NCI-H1105 treated with DMSO at 0.1 percent for 48 hours (cell line): ENCODE measurements around the gene DHX35.
"Not testable (repeated sequence)": the region's sequence is repeated elsewhere in the genome, so short reads cannot be mapped to it uniquely, and the experiment has no call there.

Source experiments
- DNase-seq: peaks from one replicate; lab custom pipeline; 2025; lab: John Stamatoyannopoulos, UW

The DHX35 gene

GRCh38 chr20:38979842-38980241, 17.7 kb downstream of the DHX35 start:
- no peak for DNase-seq

DNA sequence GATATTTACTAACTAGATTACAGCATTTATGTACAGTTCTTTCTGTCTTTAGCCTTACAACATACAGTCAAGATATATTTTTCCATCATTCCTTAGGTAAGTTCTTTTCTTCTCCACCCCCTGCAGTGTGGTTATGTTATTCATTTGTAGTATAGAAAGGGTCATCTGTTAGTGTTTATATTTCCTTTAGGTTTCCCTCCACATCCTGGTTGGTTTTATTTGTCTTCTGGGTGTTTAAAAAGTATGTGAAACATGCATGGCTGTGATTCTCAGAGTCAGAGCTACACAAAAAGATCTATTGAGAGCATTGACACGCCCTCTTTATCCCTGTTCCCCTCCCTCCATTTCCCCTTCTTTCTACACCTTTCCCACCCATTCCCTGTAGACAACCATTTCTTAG, 20.1 kb downstream of the DHX35 start:
- DNase-seq: no peak

DNA sequence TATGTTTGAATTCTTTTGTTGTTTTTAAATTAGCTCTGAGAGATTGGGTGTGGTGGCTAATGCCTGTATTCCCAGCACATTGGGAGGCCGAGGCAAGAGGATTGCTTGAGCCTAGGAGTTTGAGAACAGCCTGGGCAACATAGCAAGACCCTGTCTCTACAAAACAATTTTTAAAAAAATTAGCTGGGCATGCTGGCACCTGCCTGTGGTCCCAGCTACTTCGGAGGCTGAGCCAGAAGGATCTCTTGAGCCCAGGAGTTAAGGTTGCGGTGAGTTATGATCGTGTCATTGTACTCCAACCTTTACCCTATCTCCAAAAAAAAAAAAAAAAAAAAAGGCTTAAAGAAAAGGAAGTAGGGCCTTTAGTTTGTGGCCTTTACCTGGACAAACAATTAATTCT, 22.9 kb downstream of the DHX35 start:
- no peak for DNase-seq

DNA sequence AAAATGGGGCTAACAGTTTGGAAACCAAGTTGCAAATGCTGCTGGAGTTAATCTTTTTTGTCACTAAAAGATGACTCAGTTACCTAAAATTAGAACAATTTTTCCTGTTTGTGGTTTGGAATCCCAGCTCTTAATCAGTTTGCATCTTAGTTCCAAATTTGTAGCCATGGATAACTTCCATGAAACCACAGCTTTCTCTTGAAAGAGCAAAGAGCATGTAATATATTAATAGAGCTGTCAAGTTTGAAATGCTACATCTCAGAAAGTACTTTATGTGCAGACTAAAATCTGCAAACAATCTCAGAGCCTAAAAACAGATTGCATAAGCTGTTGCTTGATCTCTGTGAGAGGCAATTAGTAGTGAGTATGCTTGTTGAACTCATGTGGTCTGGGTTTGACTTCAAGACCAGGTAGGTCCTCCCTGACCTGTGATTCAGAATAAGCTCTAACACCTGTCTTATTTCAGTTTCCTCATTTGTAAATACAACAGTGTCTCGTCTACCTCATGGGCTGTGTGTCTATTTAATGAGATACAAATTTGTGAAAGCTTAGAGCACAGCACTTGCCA, 23.5 kb downstream of the DHX35 start:
- DNase-seq: no peak

DNA sequence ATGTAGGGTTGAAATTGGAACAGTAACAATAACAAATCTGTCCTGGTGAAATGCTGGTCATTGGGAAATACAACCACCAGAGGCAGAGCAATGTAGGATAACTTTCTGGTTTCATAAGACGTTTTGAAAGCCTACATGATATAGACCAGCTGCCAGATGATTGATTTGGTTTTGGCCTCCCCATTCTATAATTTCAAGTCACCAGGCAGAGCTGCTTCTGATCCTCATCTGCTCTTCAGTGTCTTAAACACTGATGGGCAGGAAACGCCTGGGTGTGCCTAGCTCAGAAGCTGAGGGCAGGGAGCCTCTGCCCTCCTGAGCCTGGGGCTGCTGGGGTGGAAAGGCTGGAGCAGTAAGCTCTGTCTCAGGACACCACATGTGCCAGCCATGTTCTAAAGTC, 24.5 kb downstream of the DHX35 start:
- DNase-seq: no peak

- DNase-seq: no peak
Measured at GRCh38 chr20:38987777-38988176, 25.6 kb downstream of the DHX35 start.

DNA sequence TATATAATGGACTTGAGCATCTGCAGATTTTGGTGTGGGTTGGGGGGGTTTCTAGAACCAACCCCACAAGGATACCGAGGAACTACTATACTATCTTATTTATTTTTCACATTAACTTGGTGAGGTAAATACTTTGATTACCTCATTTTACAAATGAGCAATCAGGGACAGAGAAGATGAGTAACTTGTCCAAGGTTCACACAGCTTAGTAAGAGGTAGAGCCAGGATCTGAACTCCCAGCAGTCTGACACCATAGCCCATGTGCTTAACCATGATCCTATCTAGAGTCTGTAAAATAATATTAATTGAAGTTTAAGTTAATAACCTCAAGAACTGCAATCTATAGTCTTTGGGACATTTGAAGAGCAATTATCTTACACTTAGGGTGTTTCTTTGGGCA, 28.6 kb downstream of the DHX35 start:
- DNase-seq: no peak

DNA sequence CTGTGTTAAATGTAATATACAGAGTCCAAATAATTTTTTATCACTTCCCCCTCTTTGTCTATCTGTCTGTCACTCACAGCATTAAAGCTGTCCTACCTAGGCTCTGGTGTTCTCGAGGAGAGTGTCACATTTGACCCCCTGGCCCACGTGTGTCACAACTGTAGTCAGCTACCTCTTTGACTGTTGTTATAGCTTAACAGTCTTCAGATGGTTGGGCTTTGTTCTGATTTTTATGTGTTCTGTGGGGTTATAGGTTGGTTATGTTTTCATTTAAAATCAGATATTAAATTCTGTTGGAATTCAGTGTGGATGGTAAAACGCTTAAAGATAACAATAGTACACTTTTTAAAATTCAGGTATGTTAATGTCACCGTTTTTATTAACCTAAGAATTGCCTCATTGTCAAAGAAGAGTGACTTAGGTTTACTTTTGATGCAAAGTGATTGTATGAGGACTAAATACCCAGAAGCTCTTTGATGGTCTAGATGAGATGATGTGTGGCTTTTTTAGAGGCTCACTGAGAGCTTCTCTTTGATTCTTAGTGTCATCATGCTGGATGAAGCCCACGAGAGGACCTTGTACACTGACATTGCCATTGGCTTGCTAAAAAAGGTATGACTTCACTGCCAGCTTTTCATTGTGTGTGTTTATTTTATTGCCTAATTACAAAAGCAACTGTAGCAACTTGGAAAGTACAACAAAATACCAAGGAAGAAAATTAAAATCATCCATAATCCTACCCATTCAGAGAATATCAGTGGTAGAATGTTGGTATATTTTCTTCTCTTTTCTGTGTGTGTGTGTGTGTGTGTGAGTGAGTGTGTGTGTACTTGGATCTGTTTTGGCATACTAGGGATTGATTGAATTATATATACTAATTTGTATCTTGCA, 29.9 kb downstream of the DHX35 start:
- no peak for DNase-seq

GRCh38 chr20:38995536-38996044, 33.4 kb downstream of the DHX35 start:
- DNase-seq: no peak

- not testable (repeated sequence) for DNase-seq
Measured at GRCh38 chr20:38996866-38997265, 34.7 kb downstream of the DHX35 start.

GRCh38 chr20:38997622-38998021, 35.5 kb downstream of the DHX35 start:
- no peak for DNase-seq

- DNase-seq: no peak
Measured at GRCh38 chr20:38999217-38999616, 37.1 kb downstream of the DHX35 start.

GRCh38 chr20:38999965-39000910, 38.1 kb downstream of the DHX35 start:
- no peak for DNase-seq

DNA sequence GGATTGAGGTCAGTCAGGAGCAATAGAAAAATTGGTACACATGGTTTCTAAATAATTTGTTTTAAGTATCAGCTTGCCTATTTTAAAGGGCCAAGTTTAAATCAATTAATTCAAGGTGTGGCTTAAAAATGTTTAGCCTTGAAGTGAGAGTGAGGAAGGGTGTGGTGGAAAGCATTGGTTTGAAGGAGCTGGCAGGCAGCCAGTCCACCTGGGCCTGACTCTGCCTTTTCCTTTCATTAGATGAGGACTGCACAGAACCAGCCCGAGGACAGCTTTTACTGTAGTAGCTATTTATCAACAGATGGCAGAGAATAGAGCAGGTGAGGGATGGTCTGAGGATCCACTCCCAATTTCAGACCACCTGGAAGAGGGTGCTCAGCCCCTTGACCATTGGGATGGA, 42.4 kb downstream of the DHX35 start:
- DNase-seq: peak; percentile 81

- DNase-seq: no peak
Measured at GRCh38 chr20:39009348-39009747, 47.2 kb downstream of the DHX35 start.

GRCh38 chr20:39010496-39010895, 48.4 kb downstream of the DHX35 start:
- peak; percentile 73 for DNase-seq

DNA sequence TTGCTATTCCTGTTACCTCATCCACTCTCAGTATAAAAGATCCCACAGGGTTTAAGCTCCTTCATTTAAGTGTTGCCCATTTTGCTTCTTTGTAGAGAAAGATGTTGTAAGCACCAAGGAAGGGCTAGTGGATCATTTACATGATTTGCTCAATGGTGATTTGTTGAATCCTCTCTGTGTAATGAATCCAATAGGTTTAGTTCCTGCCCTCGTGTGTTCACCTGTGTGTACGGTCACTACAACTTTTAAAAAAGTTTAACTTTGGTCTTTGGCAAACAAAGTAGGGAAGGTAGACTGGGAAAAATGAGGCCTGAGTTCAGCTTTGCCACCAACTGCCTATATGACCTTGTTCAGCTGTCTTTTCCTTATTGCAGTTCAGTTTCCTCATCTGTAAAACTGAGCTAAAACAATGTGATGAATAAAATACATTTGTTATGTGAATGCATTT, 51.5 kb downstream of the DHX35 start:
- DNase-seq: no peak

DNA sequence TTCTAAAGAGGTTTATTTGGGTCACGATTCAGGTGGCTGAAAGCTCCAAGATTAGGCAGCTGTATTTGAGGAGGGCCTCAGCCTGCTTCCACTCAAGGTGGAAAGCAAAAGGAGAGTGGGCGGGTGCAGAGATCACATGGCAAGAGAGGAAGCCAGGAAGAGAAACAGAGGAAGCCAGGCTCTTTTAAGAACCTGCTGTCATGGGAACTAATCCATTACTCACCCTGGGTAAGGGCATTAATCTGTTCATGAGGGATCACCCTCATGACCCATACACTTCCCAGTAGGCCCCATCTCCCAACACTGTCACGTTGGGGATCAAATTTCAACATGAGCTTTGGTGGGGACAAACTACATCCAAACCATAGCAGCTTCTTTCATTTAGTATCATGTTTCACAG, 53.9 kb downstream of the DHX35 start:
- DNase-seq: no peak

DNA sequence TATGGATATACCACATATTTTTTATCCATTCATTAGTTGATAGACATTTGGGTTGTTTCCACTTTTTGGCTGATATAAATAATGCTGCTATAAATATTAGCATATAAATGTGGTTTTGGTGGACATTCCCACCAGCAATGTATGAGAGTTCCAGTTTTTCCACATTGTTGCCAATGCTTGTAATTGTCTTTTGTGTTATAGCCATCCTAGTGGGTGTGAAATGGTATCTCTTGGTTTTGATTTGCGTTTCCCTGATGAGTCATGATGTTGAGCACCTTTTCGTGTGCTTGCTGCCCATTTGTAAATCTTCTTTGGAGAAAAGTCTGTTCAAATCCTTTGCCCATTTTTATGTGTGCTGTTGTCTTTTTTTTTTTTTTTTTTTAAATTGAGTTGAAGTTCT, 54.4 kb downstream of the DHX35 start:
- DNase-seq: no peak

GRCh38 chr20:39019027-39019426, 56.9 kb downstream of the DHX35 start:
- DNase-seq: no peak

DNA sequence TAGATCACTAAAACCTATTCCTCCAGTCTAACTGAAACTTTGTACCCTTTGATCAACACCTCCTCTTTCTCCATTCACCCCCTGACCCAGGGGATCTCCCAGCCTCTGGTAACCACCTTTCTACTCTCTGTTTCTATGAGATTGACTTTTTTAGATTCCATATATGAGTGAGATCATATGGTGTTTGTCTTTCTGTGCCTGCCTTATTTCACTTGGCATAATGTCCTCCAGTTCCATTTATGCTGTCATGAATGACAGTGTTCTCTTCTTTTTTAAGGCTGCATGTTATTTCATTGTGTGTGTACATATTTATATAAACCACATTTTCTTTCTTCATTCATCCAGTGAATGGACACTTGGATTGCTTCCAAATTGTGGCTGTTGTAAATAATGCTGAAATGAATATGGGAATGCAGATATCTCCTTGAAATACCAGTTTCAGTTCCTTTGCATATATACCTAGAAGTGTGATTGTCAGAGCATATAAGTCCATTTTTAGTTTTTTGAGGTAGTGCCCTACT, 57.7 kb downstream of the DHX35 start:
- peak; percentile 1 for DNase-seq

- DNase-seq: no peak
Measured at GRCh38 chr20:39021748-39022147, 59.6 kb downstream of the DHX35 start.
